ENCODE results near the gene NCAN.

- TF ChIP-seq, protein P1, sequence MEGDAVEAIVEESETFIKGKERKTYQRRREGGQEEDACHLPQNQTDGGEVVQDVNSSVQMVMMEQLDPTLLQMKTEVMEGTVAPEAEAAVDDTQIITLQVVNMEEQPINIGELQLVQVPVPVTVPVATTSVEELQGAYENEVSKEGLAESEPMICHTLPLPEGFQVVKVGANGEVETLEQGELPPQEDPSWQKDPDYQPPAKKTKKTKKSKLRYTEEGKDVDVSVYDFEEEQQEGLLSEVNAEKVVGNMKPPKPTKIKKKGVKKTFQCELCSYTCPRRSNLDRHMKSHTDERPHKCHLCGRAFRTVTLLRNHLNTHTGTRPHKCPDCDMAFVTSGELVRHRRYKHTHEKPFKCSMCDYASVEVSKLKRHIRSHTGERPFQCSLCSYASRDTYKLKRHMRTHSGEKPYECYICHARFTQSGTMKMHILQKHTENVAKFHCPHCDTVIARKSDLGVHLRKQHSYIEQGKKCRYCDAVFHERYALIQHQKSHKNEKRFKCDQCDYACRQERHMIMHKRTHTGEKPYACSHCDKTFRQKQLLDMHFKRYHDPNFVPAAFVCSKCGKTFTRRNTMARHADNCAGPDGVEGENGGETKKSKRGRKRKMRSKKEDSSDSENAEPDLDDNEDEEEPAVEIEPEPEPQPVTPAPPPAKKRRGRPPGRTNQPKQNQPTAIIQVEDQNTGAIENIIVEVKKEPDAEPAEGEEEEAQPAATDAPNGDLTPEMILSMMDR (IDR thresholded peaks at IDR 0.05; ENCODE audit: control extremely low read depth in 1 of 3, insufficient read depth in 1 of 3, low read depth in 1 of 3, low read length in 3 of 3) = no peak
- TF ChIP-seq POLR2A (IDR thresholded peaks at IDR 0.05; ENCODE audit: control extremely low read depth in 1 of 2, low read depth in 2 of 2, low read length in 2 of 2) = no peak
These were observed 2.4 kb downstream of the NCAN start for GRCh38 chr19:19214159-19214490.
